Measurements from ENCODE around the gene SLC16A3.

Gene SLC16A3

DNA sequence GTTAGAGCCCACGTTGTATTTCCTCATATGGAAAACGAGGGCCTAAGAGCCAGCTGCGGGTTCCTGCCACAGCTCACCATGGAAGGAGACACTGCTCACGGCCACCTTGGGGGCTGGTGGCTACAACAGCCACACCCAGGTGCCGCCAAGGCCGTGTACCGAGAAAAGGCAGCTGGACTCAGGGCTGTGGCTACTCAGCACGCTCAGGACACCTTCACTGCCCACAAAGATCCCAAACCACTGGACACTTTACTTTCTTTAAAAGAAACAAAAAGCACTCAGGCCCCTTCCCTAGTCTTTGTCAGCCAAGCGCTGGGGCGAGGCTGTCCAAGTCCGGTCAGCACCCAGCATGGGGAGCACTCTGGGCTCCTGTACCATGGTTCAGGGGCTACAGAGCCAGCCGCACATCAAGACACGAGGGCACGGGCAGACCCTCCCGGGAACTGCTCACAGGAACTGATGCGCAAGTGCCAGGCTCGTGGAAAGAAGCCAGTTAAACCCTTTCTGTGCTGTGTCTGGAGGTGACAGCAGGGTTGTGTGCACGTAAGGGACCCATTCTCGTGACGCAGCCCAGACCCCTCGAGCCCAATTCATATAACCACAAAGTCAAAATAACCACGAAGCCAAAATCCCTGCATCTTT, 18.5 kb downstream of the SLC16A3 start:
- no peak overlapping the region; the same call in 1 of the 2 replicates for H3K27ac ChIP-seq (replicated peaks)

GRCh38 chr17:82247856-82248671, 19.2 kb downstream of the SLC16A3 start:
- TF ChIP-seq POLR2AphosphoS5 (IDR thresholded peaks at IDR 0.05; ENCODE audit: low read depth), result no peak
- no peak for TF ChIP-seq GABPA (IDR thresholded peaks at IDR 0.05; ENCODE audit: low read depth)
- TF ChIP-seq SPI1 (IDR thresholded peaks at IDR 0.05; ENCODE audit: borderline replicate concordance, low read depth), result no peak
- no peak for TF ChIP-seq CTCF (IDR thresholded peaks at IDR 0.05; ENCODE audit: insufficient read depth, low read length)
- TF ChIP-seq REST (IDR thresholded peaks at IDR 0.05; ENCODE audit: insufficient replicate concordance, low read depth), result no peak

More for the DNA sequence above, 18.5 kb downstream of the SLC16A3 start:
- no peak for DNase-seq (ENCODE audit: low read depth in 1 of 2, low spot score in 1 of 2)
- H3K27me3 ChIP-seq (ENCODE audit: insufficient read depth, poor library complexity, severe bottlenecking), result no peaks in the 10 kb centered on the region
- TF ChIP-seq SPI1 (IDR thresholded peaks at IDR 0.05; ENCODE audit: borderline replicate concordance, low read depth), result no peak
- peak; percentile 11; the same call in 1 of the 2 replicates for TF ChIP-seq POLR2AphosphoS5 (IDR thresholded peaks at IDR 0.05; ENCODE audit: low read depth)
- H3K4me3 ChIP-seq (replicated peaks; ENCODE audit: insufficient read depth, low read length), result no peak overlapping the region

DNA sequence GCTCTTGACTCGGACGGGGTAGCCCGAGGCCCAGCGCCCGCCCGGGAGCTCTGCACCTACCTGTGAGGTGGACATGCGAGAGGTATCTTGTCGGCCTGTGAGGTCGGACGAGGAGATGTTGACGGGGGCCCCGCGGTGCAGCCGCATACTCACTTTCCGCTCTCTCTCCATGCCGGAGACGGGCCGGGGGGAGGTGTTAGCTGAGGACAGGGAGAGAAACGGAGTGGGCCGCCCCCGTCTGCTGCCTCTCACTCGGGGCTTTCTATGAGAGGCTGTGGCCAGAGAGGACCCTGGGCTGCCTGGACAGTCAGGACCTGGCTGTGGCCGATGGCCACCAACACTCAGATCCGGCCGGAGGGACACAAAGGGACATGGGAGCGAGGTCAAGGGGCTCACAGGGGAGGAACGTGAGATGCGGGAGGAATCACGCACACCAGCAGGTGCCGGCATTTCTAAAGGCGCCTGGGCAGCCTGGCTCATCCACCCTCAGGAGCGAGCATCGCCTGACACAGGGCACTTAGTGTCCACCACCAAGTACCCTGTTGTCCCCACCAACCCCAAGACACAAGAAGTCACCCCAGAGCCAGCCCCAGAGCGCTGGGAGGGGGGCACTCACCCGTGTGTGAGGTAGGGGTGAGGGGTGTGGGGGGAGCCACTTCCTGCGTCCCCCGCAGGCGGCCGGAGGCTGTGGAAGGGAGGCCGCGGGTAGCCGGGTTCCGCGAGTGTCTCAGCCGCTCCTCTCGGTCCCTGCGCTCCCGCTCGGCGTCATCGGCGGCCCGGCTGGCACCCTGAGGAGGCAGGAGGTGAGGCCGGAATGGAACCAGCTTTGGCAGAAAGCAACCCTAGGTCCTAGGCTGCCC, 20.2 kb downstream of the SLC16A3 start:
- 0 out of 2 replicates have a peak, but pooled peaks have one; percentile 17 for TF ChIP-seq POLR2AphosphoS5 (IDR thresholded peaks at IDR 0.05; ENCODE audit: low read depth)
- no peak for TF ChIP-seq REST (IDR thresholded peaks at IDR 0.05; ENCODE audit: insufficient replicate concordance, low read depth)
- Histone ChIP-seq H3K27ac (replicated peaks) (no peak overlapping the region), H3K4me3 (replicated peaks; ENCODE audit: insufficient read depth, low read length) (no peak overlapping the region), H3K27me3 (ENCODE audit: insufficient read depth, poor library complexity, severe bottlenecking) (no peaks in the 10 kb centered on the region)
- DNase-seq (ENCODE audit: low read depth in 1 of 2, low spot score in 1 of 2), result no peak

More at GRCh38 chr17:82247856-82248671, 19.2 kb downstream of the SLC16A3 start:
- Histone ChIP-seq H3K27ac (replicated peaks) (no peak overlapping the region), H3K4me3 (replicated peaks; ENCODE audit: insufficient read depth, low read length) (no peak overlapping the region), H3K27me3 (ENCODE audit: insufficient read depth, poor library complexity, severe bottlenecking) (no peaks in the 10 kb centered on the region)
- no peak for DNase-seq (ENCODE audit: low read depth in 1 of 2, low spot score in 1 of 2)

- TF ChIP-seq REST (IDR thresholded peaks at IDR 0.05; ENCODE audit: insufficient replicate concordance, low read depth) (no peak), GABPA (IDR thresholded peaks at IDR 0.05; ENCODE audit: low read depth) (no peak), CTCF (IDR thresholded peaks at IDR 0.05; ENCODE audit: insufficient read depth, low read length) (no peak), SPI1 (IDR thresholded peaks at IDR 0.05; ENCODE audit: borderline replicate concordance, low read depth) (no peak), POLR2AphosphoS5 (IDR thresholded peaks at IDR 0.05; ENCODE audit: low read depth) (no peak; the same call in 1 of the 2 replicates)
- H3K4me3 ChIP-seq (replicated peaks; ENCODE audit: insufficient read depth, low read length), result no peak overlapping the region
- no peak overlapping the region for H3K27ac ChIP-seq (replicated peaks)
- no peaks in the 10 kb centered on the region for H3K27me3 ChIP-seq (ENCODE audit: insufficient read depth, poor library complexity, severe bottlenecking)
- no peak for DNase-seq (ENCODE audit: low read depth in 1 of 2, low spot score in 1 of 2)
Observed at GRCh38 chr17:82249896-82250581, 21.2 kb downstream of the SLC16A3 start.

Data from HL-60 (cell line).